ENCODE data around the gene CSGALNACT2.
A peak's percentile ranks its signal among the peaks of the same experiment; 100 is the strongest.

Gene CSGALNACT2

GRCh38 chr10:43124574-43125273, 13.5 kb upstream of the CSGALNACT2 start:
- DNase-seq = no peak

GRCh38 chr10:43125274-43125845, 12.9 kb upstream of the CSGALNACT2 start:
- no peak for DNase-seq

- no peak for DNase-seq
These were observed 12.1 kb upstream of the CSGALNACT2 start for GRCh38 chr10:43125881-43126731.

GRCh38 chr10:43126759-43127424, 11.4 kb upstream of the CSGALNACT2 start:
- DNase-seq = peak; percentile 38

DNA sequence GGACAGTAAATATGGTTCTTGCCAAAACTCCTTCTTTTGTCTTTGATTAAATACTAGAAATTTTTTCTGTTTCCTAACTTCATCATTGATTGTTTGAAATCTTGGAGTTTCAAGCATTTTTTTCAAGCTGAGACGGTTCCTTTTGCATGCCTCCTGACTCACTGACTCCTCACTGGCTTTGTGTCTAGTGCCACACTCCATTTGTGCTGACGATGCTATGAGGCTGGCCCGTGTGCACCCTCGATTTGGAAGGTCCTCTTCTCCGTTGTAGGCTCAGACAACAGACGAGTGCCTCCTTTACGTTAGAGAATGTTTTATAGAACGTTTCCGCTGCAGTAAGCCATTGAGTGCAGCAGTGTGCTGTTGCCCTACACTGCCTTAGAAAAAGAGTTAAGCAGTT, 10.8 kb upstream of the CSGALNACT2 start:
- no peak for DNase-seq

GRCh38 chr10:43128331-43128730, 9.9 kb upstream of the CSGALNACT2 start:
- no peak for DNase-seq

- DNase-seq = peak; percentile 83
These were observed 9.1 kb upstream of the CSGALNACT2 start for GRCh38 chr10:43128958-43129706.

DNA sequence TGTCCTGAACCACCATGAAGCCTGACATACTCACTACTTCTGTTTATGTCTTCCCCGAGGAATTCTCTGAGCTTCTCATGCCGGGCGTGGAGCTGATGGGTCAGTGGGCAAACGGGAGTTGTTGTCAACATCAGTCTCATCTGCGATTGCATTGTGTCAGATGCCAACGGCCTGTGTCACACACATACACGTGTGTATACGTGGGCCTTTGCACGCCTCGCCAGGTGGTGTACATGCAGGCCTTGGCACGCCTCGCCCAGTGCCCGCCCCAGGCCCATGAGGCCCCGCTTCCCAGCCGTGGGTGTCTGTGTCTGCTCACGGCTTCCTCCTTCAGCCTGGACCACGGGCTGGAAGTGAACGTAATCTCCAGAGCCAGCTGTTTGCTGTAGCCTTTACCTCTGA, 7.5 kb upstream of the CSGALNACT2 start:
- DNase-seq = no peak

DNA sequence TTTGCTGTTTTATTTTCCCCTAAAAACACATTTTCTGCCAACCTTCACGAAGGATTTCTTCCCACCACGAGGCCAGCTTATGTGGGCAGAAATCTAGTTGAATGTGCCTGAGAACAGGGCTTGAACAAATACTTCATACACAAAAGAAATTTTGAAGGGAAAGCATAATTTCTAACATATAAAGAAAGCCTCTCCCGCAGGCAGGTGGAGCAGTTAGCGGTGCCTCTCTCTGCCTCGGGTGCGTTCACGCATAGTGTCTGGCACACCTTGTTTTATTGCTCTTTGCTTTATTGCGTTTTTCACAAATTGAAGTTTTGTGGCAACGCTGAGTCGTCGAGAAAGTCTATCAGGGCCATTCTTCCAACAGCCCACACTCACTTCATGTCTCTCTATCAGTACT, 7.0 kb upstream of the CSGALNACT2 start:
- DNase-seq = no peak

- DNase-seq = no peak
These were observed 6.3 kb upstream of the CSGALNACT2 start for GRCh38 chr10:43131906-43132305.

- no peak for DNase-seq
These were observed 5.1 kb upstream of the CSGALNACT2 start for GRCh38 chr10:43132867-43133787.

- DNase-seq = no peak
These were observed 3.9 kb upstream of the CSGALNACT2 start for GRCh38 chr10:43134126-43134905.

DNA sequence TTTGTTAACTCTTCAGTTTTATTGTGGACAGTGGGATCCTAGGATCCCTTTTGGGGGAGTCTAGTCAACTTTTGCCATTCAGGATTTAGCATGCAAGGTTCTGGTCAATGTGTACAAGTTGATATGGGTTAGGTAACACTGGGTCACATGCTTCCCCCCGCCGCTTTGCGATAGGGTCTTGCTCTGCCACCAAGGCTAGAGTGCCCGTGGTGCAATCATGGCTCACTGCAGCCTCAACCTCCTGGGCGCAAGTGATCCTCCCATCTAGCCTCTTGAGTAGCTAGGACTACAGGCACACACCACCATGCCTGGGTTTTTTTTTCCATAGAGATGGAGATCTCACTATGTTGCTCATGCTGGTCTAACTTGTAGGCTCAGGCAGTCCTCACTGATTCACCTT, 3.2 kb upstream of the CSGALNACT2 start:
- DNase-seq = no peak

DNA sequence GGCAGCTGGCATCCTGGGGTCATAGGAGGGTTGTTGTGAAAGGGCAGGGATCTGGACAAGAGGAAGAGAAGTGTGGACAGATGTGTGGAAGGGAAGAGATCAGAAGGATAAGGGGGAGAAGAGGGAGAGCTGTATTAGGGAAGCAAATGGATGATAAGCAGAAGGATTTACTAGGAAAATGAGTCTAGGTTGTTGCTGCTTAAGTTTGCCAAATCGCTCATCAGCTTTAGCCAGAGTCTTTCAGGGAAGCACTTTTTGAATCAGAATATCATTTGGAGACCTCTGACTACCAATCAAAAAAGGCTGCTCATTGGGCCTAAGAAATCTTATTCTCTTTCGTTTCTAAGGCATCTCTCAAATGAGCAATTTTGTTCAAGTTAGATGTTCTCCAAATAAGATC, 2.6 kb upstream of the CSGALNACT2 start:
- DNase-seq = no peak

DNA sequence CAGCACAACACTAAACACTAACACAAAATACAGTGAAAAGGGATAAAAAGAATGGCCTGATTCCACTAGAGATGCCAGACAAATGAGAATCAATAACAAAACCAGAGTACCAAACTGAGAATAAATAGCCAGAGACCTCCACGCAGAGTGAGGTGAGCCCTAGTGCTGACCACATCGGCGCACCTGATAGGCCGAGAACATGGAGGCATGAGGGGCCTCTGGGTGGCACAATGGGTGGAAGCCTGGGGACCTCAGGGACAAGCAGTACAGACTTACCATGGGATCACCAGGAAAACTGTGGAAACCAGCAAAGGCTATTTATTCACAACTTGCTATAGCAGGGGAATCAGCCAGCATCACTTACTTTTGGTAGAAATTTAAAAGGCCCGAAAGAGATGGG, 1.8 kb upstream of the CSGALNACT2 start:
- DNase-seq = no peak

GRCh38 chr10:43136995-43137716, 1.1 kb upstream of the CSGALNACT2 start:
- no peak for DNase-seq

- DNase-seq = peak; percentile 39
These were observed 576 bp upstream of the CSGALNACT2 start for GRCh38 chr10:43137717-43138020.

DNA sequence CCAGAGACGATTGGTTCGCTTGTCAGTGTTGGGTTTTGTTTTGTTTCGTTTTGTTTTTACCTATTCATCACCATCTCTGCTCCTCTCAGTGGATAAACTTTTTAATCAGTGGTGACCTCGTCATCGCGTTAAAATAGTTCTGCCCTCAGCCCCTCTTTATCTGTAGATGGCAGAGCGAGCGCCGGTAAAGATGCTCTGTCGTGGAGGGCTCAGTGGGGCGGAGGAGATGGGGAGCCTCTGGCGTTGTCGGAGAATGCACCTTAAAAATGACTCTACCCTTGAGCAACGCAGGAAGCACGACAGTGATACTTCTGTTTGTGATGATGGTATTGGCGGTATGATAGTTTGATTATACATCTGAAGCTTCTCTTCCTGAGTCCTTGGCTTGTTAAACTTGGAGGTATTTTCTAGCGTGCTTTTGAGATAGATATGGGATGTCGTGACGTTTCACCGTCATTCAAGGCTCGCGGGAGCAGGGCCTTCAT, 554 bp downstream of the CSGALNACT2 start:
- peak; percentile 75 for DNase-seq

DNA sequence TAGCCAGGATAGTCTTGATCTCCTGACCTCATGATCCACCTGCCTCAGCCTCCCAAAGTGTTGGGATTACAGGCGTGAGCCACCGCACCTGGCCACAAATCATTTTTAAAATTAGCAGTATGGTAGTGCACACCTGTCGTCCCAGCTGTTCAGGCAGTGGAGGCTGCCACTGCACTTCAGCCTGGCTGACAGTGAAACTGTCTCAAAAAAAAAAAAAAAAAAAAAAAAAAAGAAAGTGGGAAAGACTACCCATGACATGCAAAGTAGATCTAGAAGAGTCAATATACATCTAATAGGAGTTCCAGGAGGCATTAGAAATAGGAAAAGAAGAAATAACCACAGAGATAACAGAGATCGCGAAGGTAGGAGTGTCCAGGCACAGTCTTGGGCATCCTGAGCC, 3.2 kb downstream of the CSGALNACT2 start:
- no peak for DNase-seq

- no peak for DNase-seq
These were observed 7.1 kb downstream of the CSGALNACT2 start for GRCh38 chr10:43145311-43145710.
